Frontal cortex (tissue), 4 donors: ENCODE measurements around the gene GRID1. TPM values are rescaled to one million over a fixed set of nuclear protein-coding genes. Genes with fewer than 3 reads are reported as not detected.
A peak's percentile ranks its signal among the peaks of the same experiment; 100 is the strongest.

Source experiments
- DNase-seq, 2 donors: peaks; one replicate each; pipeline ENCODE4 v3.0.0; 2012; ENCODE audit warnings: low spot score in 2 of 2
- FAIRE-seq: peaks from 2 replicates; lab custom pipeline; 2012; peaks lifted over from hg19 to GRCh38; lab: Jason Lieb, UNC
- total RNA-seq: library from RNA; depleted of rRNA; stranded (reverse); fragments of >200 nt; gene quantifications from one replicate; pipeline ENCODE4 v1.2.3, GENCODE V29; 2014
- donor health status: control.
- donor health status: control.
- donor health status: control.

The GRID1 gene
- total RNA-seq, 1 donor from 2014 or later, result 12.6 TPM

DNA sequence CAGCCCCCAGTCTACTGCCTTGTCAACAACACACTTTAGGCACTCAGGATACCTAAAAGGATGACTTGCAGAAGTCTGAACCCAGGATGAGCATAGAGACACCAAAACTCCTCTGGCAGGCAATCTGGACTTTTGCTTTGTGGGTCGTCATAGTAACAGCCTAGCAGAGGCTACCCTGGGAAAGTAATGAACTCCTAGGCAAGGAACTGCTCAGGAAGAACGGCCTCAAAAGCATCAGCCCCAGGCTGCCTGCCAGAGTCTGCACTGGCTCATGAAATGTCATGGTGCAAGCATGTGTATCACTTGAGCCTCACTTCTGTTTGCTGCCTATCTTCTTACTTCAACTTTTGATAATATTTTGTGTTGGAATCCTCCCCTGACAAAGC is 715.1 kb downstream of the GRID1 start:
- DNase-seq (no peak), FAIRE-seq (no peak)

DNA sequence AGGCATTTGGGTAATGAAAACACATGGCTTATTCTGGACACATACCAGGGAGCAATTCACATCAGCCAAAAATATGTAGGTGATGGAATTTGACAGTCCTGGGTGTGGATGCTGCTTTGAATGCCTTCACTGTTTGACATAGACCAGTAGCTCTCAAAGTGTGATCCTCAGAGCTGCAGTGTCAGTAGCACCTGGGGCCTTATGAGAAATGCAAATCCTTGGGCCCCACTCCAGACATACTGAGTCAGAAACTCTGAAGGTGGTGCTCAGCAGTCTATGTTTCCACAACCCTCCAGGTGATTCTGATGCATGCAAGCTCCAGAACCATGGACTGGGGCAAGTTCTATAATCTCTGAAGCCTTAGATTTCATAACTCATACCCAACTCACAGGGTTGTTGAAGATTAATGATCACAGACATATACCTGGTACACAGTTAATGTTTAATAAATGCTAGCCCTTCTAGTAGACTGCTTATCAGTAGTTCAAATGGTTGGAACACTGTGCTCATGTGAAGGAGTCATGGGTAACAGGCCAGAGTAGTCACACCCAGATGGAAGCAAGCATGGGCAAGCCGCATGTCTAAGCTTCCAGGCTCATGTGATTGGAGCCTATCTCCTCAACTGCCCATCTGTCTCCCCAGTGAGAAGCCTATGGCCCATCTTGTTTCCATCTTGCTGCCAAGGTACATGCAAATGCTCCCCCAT is 715.7 kb downstream of the GRID1 start:
- FAIRE-seq (no peak), DNase-seq (no peak)

DNA sequence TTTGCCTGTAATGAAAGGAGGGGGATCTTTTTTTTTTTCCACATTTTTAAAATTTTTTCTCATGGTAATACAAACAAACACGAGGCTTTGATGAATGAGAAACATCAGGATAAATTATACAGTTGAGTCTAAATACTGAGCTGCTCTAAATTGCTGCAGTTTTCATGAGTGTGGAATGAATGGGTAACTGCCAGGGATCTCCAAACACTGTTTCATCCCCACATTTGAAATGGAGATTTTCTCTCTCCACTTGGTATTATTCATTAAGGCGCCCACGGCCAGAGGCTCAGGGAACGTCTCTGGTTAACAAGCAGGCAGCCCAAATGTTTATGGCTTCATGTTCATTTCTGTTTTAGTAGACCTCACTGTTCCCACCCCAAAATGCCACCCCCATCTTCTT is 717.1 kb downstream of the GRID1 start:
- FAIRE-seq (no peak), DNase-seq (no peak)

DNA sequence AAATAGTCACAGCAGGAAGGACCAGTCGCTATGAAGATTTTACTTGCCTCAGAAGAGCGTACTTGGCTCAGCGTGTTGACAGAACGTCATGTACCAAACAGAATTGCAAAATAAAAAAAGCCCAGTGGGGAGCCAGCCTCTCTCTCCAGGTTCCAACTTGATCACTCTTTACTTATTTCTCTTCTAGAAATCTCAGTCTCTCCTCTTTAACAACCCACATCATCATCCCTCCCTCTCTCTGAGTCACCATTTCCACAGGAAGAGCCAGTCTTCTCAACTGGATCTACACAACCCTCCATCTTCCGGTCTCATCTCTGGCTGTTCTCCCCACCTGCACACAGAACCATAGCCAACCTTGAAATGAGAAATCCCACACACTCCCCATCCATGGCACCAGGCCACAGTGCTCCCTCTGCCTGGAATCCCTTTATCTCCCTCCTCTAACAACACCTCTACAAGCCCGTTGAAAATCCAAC is 718.3 kb downstream of the GRID1 start:
- peak in 1 of 2 donors; percentile 30 for DNase-seq
- no peak for FAIRE-seq

DNA sequence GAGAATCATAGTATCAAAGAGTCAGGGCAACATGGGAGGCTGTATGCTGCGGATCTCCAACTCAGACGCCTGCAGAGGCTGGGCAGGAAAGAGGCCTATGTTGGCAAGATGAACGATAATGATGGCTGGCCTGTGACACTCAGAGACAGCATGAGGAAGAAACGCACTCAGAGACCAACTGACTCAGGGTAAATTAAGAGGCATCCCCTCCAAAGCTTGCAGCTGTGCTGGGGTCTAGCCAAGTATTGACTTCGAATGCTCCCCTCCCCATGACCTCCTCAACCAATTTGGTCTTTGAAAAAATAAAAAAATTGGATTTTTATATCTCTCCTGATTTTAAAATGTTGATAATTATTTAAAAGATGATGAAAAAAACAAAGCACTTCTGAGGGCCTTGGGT is 718.9 kb downstream of the GRID1 start:
- FAIRE-seq (no peak), DNase-seq (no peak)

DNA sequence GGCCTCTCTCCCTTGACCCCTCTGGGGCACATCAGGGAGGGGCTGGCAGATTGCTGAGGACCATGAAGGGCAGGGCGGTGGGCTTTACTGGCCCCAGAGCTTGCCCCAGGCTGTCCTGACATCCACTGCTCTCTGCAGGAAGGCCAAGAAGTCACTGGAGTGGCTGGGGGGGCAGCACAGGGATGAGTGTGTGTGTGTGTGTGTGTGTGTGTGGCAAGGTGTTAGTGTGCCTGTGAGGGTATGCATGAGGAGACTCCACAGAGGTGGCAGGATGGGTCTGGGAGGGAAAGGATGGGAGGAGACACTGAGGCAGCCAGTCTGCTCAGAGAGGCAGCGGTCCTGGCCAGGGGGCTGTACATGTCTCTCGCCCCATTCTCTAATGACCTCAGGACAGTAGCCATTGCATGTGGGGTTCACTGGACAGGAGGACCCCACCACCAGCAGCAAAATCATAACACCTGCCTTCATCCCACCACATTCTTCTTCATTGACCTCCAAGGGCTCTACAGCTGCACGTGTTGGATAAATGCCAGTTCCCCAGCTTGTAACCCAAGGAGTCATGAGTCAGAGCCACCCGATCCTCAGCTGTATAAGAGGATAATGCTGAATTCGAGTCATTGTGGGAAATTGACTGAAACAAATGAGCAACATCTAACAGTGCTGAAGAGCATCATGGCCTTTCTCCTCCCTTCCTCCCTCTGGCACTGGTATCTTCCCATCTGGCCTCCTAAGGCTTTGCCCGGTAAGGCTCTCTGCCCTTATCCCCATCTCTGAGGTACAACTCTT is 720.5 kb downstream of the GRID1 start:
- FAIRE-seq (no peak), DNase-seq (peak in 1 of 2 donors; percentile 6)

DNA sequence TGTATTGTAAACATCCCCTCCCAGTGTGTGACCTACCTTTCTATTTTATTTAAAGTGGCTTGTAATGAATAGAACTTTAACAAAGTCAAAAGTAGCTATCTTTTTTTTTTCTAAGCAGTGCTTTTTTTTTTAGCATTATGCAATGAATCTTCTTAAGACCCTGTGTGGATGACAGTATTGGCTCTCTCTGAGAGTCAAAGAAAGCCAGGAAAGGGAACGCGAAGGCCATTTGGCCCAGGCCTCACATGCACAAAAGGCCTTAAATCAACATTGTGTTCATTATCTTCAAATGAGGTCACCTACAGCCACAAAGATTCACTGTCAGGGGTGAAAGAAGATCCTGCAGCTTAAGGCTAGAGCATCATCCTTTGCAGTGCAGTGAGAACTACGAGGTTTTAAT is 721.5 kb downstream of the GRID1 start:
- DNase-seq (no peak), FAIRE-seq (no peak)

DNA sequence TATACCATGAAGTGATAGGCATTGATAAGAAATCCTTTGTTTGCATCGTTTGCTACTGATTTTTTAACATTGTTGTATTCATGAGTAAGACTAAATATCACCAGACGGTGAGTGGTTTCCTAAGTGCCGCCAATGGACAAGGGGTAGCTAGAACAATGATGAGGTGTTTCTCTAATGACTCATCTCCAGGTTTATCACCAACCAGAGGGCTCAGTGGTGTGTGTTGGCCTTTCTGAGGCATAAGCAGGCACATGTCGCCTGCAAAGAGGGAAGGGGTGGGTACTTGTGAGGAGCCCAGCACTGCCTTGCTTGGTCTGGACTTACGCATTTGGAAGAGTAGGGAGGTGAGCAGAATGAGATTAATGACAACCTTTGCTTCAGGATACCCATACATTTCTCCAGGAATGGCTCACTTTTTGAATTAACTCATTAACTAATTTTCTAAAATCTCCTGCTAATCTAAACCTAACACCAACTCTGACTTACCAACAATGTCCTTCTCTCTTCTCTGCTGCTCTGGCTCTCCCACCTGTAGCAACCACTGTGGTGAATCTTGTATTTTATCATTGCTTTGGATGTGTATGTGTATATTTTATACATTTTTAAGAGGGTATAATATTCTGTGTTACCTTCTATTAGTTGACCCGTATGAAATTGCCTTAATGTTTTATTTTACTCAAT is 722.6 kb downstream of the GRID1 start:
- FAIRE-seq (no peak), DNase-seq (no peak)

DNA sequence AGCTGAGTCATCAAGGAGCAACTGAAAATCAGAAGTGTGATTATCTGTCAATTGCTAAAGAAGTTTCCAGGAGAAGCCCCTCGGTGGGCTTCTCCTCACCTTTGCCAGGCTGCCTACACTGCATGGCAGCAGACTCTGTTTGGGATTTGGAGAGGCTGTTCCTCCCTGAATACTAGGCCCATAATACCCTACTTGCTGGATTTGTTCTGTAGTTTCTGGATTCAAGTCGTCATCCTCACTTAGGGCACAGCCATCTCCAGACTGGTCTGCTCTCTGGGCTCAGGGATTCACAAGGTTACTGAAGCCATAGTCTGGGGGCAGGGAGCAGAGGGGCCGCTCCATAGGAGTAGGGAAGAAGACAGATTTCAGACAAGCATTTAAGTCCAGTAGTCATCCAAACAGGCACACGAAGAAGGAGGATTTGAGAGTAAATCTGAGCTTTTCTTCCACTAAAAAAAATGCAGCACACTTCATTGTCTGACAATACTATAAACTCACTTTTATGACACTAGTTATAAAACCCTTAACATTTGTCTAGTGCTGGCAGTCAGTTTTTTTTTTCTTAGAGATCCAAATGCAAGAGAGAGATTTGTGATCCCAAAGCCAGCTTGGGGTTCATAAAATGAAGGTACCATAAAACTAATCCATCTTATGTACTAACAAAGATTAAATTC is 723.3 kb downstream of the GRID1 start:
- FAIRE-seq, result no peak
- DNase-seq, result no peak

DNA sequence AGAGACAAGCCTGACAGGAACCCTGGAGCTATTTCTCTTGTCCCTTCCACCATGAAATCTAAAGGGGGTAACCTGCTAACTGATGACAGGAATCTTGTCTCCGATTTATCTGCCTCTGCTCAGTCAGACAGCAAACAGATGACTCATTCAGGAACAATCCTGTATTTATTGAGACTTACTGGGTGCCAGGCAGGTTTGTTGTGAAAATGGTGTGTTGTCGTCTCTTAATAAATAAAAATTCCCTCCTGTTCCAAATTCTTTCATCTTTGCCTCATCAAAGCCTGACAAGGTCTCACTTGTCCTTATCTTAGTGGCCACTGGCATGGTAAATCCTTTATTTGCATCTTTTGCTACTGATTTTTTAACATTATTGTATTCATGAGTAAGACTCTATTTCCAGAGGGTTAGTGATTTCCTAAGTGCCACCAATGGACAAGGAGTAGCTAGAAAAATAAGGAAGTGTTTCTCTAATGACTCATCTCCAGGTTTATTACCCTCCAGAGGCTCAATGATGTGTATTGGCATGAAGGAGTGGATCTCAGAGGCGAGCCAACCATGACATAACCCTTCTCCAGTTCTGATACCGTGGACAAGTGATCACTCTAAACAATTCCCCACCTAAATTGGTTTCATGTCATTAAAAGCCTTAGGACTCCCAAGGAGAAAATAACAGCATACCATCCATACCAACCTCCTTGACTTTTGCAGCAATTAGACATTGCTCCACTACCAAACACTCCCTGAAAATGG is 724.0 kb downstream of the GRID1 start:
- DNase-seq (no peak), FAIRE-seq (no peak)

DNA sequence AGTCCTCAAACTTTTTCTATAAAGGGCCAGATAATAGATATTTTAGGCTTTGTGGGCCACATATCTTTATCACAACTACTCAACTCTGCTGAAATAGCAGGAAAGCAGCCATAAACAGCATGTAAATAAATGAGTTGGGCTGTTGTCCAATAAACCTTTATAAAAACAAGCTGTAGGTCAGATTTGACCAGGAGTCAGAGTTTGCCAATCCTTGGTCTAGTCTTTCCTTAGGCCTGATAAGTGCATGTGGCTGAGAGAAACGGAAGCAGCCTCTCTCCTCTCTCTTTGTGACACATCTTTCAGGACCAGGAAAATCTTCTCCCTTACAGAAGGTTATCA is 724.5 kb downstream of the GRID1 start:
- DNase-seq (no peak), FAIRE-seq (no peak)

DNA sequence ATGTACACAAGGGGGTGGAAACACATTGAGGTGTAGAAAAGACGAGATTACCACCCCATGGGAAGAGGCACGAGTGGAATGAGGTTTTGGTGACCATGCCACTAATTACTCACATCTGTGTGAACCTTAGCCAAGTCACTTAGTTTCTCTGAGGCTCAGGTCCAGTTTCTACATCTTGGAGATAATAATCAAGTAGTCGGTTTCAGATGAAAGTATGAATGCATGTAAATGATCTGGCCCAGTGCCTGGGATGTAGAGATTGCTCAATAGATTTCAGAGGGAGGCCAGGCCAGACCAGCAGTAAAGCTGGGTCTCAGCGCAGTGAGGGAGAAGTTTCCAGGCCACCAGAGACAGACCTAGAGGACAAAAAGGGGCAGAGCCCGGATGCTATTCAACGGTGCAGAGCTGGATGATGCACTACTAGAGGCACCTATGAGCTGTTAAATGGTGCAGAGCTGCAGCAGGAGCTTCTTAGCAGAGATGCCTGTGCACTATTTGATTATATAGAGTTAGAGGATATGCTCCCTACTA is 725.1 kb downstream of the GRID1 start:
- FAIRE-seq, result no peak

DNA sequence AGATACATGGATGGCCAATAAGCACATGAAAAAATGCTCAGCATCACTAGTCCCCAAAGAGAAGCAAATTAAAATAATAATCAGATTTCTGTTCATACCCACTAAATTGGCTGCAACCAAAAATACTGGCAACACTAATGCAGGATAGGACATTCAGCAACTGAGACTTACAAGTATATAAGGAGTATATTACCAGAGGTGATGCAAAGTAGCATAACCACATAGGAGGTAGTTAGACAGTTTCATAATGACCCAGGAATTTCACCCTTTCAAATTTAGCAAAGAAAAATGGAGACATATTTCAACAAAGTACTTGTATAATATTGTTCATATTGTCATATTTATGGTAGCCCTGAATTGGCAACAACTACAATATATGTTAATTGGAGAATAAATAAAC is 727.8 kb downstream of the GRID1 start:
- FAIRE-seq (no peak), DNase-seq (no peak)

More for the DNA sequence above, 725.1 kb downstream of the GRID1 start:
- DNase-seq, result no peak

DNA sequence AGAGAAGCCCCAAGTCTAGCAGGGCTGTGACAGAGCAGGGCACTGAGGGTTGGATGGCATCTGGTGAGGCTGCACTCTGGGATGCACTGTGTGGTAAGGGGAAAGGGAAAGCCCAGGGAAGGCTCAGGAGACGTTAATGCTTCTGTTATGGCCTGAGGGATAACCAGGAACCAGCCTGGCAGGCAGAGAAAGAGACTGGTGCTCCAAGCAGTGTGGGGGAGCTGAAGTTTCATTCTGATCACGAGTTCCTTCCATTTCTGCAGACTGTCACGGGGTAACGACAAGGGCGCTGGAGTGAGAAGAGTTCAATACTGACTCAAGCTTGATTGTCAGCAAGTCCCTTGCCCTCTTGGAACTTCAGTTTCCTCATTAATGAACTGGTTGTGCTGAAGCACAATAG is 730.9 kb downstream of the GRID1 start:
- no peak for DNase-seq
- FAIRE-seq, result no peak

DNA sequence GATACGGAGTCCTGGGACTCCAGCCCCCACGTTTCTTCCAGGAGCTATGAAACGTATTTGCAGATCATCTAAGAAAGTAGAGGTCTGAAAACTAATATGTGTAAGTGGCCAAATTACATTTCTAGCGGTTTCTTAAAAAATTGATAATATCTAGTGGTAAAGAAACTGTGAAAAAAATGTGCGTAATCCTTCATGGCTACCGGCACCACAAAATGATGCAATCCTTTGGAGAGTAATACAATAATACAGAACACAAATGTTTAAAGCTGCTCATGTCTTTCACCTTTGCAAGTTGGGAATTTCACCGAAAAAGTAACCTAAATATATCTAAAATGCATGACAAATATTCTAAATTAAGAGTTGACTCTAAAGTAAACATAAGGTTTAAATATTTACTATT is 742.1 kb downstream of the GRID1 start:
- no peak for FAIRE-seq
- no peak for DNase-seq

DNA sequence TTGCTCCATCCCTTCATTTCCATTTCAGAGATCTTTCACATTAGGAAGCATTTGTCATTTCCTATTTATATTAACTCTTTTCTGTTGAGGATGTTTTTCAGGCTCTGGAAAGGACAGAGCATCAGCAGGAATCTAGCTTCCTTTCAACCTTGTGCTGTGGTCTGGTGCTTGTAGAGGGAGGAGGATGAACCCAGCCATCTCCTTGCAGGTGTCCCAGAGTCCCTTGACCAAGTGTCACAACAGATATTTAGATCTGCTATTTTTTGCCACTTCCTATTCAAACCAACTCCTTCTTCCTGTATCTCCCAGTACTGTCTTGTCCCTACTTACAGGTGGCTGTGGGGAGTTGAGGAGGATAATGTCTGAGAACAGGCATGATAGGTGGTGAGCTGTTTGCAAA is 742.8 kb downstream of the GRID1 start:
- FAIRE-seq (no peak), DNase-seq (no peak)

DNA sequence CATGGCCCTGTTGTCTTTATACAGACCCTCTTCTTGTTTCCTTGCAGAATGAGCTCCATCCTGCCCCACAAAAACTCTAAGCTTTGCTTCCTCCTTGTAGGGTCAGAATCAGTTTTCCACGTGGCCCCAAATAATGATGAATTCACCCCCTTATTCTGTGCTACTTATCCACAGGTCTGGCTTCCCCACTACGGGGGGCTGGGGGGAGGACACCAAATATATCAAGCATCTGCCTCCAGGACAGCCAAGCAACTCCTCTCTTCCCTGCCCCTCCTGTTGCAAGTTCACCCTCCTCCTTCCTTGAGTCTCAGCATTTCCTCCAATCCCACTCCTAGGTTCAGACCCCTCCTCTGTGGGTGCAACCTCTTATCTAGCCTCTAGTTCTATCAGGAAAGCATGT is 743.3 kb downstream of the GRID1 start:
- FAIRE-seq (no peak), DNase-seq (no peak)

DNA sequence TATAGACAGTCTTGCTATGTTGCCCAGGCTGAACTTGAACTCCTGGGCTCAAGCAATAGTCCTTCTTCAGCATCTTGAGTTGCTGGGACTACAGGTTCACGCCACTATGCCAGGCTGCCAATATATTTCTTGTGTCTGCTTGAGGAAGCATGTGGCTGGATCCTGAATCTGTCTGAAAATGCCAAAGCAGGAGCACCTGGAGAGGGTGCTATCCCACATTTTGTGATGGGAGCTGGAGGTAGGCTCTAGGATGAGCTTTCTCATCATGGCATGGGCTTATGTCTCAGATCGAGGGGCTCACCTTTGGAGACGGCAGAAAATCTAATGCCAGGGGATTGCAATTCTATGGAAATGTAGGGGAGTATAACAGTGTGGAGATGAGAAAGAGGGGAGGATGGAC is 744.2 kb downstream of the GRID1 start:
- FAIRE-seq, result no peak
- DNase-seq, result no peak

DNA sequence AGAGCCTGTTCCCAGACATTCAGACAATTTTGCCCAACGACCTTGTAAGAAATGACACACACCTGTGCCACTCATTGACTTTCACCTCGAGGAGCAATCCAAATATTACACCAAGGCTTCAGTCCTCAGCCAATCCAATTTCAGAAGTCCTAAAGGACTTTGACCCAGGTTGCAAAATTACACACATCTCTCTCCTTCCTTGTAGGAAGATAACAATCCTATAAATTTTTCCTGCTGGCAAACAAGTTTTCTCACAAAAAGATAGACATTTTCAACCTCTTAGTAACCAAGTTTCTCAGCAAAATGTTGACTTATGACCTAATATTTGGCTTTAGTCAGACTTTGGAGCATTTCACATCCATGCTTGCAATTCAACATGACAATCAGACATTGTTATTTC is 745.0 kb downstream of the GRID1 start:
- no peak for DNase-seq
- no peak for FAIRE-seq

DNA sequence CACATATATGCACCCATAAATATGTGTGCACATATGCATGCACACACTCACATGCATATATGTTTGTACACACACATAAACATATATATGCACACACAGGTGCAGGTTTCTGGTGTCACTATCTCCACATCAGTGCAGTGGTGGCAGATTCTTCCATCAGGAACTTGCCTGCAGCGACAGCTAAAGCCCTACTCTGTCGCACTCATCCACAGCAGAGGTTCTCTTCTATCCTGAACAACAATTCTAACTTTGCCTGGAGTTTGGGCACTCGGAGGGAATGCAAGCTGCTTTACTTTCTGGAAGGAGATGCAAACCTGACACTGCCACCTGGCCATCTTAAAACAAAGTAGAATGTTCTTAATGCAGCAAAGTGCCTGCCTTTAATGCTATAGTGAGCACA is 745.8 kb downstream of the GRID1 start:
- no peak for FAIRE-seq

More for the DNA sequence above, 745.8 kb downstream of the GRID1 start:
- DNase-seq, result no peak
